Stimulated activated CD4-positive, alpha-beta T cell treated with anti-CD3 and anti-CD28 coated beads, Interleukin-1b, Interleukin-23, amount 100 ng/mL, for 24 hours (primary cell): ENCODE measurements around the gene DDRGK1.
"Not testable (repeated sequence)": the region's sequence is repeated elsewhere in the genome, so short reads cannot be mapped to it uniquely, and the experiment has no call there.

Experiments used
- DNase-seq, 4 experiments: peaks; one replicate each; pipeline ENCODE4 v3.0.0-alpha.2; 2020; ENCODE audit warnings: low read depth in 4 of 4, low spot score in 1 of 4

DDRGK1 gene

GRCh38 chr20:3166338-3166912 lies 38.1 kb downstream of the DDRGK1 start:
- no peak for DNase-seq

DNA sequence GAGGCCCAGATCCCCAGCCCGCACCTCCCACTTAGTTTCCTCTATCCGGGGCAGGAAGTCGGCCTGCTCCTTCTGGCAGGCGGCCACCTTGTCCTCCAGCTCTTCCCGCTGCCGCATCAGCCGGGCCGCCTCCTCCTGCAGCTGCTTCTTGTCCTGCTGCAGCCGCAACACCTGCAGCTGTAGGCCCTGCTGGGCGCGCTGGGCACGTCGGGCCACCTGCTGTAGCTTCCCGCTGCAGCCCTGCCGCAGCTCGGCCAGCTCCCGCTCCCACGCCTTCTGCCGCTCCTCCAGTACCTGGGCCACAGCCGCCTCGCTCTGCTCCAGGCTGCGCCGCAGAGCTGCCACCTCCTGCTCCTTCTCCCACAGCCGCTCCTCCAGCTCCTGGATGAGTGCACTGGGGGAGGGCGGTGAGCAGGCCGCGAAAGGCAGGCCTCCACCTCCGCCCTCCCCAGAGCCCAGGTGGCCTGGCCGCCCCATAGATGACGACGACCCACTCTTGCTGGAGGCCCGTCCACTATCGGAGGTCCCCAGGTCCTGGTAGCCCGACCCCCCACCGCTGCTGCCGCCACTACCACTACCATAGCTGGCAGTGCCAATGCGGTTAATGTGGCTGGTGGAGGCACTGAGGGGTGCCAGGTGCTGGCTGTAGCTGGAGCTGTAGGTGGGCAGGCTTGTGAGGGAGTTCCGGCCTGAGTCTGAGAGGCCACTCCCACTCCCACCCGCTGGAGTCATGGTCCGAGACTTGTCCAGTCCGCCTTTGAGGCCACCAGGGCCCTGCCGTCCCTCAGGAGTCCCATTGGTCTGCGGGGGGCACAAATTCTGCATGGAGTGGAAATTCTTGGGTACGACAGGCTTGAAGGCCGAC lies 38.8 kb downstream of the DDRGK1 start:
- no peak for DNase-seq

DNA sequence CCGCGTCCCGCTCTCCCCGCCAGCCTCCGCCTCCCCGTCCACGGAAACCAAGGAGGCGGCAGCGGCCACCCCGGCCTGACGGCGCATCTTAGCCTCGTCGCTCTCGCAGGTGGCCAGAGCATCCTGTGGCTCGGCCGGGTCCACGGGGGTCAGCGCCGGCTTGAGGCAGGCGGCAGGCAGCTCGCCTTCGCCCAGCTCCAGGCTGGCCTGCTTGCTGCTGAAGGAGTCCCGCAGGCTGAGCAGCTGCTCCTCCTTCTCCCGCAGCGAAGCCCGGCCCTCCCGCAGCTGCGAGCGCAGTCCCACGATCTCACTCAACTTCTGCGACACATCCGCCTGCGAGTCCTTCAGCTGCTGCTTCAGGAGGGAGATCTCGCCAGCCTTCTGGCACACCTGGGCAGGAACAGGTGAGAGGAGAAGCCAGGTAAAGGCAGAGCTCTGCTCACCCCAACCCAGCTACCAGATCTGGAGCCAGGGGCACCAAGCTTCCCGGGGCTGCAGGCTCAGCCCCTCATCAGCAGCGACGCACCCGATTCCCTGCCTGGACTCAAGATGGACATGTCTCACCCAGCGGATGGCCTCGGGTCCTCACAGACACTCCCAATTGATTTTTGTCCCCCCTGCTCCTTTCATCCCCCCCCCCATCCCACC lies 39.6 kb downstream of the DDRGK1 start:
- no peak for DNase-seq

DNA sequence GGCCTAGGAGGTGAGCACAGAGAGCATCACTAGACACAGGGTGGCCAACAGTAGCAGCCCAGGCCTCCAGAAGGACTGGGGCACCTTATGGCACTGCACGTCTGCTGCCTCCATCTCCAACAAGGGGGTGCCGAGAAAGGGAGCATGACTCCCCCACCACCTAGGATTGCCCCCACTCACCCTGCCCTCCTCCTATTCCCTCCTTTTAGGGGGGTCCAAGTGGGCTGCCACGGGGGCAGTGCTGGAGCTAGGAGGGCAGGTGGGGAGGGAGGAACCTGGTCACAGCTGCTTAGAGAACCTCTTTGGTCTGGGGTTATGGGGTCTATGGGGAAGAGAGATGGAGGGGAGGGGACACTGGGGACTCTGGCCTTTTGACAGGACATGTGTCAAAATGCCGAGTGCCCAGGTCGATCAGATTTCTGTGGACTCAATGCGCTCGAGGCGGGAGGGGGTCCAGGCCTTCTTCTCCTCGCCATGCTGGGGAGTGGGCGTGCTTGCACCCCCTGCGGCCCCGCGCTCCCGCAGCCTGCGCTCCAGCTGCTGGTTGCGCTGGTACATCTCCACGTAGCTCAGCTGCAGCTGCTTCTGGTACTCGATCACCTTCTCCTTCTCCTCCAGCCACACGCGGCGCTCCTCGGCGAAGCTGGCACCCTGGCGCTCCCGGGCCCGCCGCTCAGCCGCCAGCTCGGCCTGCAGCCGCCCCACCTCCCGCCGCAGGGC lies 40.3 kb downstream of the DDRGK1 start:
- DNase-seq, result no peak

- no peak for DNase-seq
Measured at GRCh38 chr20:3163099-3164042, 41.1 kb downstream of the DDRGK1 start.

DNA sequence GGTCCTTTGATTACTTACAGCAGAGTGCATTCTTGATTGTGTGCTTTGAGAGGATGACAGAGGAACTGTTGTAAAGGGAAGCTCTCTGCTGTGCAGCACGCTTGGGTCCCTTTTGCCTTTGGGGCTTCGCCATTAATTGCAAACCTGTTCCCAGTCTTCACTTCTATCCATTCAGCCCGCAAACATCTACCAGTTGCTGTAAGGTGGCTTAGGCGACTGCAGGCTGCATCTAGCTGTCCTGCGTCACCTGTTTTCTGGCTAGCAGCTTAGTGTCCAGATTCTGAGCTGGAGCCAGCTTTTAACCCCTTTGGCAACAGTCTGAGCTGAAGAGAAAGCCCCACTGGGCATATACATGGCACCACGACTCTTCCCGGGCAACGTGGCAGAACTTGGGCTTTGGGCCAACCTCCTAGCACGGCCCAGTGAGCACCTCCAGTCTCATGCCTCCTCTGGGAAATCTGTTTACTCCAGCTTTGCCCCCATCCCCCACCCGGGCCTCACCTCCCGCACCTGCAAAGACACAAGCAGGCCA lies 42.3 kb downstream of the DDRGK1 start:
- DNase-seq, result no peak

DNA sequence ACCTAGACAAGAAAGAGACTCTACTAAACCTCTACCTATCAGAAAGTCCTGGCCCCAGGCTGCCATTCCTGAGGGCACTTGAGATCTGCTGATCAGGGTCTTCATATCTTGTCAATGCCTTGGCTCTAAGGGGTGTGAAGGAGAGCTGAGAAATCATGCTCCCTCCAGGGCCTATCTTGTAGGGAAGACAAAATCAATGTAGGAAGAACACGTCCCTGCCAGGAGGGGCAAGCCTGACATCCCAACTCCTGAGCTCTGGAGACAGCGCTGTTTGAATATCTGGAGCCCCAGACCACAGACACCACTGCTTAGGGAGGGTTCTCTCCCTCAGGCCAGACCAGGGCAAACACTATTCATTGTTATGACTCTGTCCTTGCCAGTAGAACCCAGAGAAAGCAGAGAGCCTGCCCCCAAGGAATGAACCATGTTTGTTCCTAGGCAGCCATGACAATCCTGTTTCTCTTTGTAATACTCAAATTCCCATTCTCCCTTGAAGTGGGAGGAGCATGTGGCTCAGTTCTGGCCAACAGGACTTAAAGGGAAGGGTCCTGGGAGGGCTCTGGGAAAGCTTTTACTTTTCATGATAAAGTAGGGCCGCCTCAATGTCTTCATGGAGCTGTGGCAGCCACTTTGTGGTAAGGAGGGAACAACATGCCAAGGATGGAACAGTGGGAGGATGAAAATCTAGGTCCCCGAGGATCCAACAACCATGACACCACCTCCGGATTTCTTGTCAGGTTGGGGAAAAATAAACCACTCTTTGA lies 43.0 kb downstream of the DDRGK1 start:
- DNase-seq, result no peak

DNA sequence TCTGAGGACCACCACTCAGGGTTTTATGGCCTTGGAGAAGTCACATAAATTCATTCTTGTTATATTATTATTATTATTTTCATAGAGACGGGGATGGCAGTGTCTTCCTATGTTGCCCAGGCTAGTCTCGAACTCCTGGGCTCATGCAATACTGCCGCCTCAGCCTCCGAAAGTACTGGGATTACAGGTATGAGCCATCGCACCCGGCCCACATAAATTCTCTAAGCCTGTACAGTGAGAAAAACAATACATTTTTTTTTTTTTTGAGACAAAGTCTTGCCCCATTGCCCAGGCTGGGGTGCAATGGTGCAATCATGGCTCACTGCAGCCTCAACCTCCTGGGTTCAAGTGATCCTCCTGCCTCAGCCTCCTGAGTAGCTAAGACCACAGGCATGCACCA lies 44.1 kb downstream of the DDRGK1 start:
- DNase-seq, result no peak

DNA sequence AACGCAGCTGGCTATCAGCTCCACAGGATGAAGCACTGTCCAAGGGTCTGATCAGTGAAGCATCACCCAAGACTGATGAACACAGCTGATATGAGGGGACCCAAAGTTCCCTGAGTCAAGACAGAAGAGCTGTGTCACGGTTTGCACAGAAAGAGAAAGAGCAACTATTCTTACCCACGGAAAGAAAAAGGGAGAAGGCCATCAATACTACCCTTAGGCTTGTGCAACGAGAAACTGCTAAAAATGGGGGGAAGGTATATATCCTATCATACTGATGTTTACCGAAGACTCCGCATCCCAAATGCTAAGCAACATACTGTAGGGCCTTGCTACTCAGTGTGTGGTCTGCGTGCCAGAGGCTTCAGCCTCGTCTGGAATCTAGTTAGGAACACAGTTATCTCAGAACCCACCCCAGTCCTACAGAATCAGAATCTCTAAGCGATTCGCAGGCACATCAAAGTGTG lies 45.5 kb downstream of the DDRGK1 start:
- no peak for DNase-seq

GRCh38 chr20:3157817-3158216 lies 46.7 kb downstream of the DDRGK1 start:
- DNase-seq, result no peak

DNA sequence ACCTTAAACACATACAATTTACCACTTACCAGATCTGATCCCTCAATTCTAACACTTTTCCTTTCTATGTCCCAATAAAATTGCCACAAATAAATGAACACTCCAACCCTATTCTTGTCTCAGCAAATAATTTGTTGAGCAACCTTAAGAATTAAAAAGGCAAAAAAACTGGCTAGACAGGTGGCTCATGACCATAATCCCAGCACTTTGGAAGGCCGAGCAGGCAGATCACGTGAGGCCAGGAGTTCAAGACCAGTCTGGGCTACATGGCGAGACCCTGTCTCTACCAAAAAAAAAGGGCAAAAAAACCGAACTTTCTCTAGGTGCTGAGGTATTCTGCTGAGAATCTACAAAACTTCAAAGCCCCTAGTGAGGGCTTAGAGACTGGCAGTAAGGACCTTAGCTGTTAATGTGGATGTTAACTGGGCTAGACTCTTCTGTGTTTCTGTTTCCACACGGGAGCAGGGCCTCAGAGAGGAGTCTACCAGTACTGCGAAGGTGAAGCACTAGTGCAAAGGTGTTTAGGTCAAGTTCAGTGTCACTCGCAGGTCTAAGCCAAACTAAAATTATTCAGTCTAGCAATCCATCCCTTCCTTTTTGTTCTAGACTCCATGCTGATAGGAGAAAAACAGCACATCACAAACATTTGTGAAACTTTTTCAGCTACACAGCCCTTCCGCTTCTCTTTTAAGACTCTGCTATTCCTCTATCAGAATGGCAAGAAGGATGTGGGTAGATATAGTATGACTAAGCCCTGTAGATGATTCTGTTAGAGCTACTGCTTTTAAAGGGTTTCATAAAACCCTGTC lies 47.5 kb downstream of the DDRGK1 start:
- no peak for DNase-seq

DNA sequence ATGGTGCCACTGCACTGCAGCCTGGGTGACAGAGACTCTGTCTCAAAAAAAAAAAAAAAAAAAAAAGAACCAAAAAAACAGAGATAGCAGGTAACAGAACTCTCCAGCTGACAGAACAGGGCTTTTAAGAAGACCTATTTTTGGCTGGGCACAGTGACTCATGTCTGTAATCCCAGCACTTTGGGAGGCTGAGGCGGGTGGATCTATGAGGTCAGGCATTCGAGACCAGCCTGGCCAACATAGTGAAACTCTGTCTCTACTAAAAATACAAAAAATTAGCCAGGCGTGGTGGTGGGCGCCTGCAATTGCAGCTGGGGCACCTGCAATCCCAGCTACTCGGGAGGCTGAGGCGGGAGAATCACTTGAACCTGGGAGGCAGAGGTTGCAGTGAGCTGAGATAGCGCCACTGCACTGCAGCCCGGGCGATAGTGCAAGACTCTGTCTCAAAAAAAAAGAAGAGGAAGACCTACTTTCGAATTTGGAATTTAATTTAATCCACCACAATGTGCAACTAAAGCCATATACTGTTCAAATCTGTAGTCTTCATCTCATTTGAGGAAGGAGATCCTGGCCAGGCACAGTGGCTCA lies 52.3 kb downstream of the DDRGK1 start:
- DNase-seq, result not testable (repeated sequence)

GRCh38 chr20:3150908-3151307 lies 53.6 kb downstream of the DDRGK1 start:
- no peak for DNase-seq

GRCh38 chr20:3146732-3147341 lies 57.6 kb downstream of the DDRGK1 start:
- DNase-seq, result no peak

GRCh38 chr20:3141757-3142156 lies 62.7 kb downstream of the DDRGK1 start:
- no peak for DNase-seq
